Right kidney (tissue), 1 donor: ENCODE measurements around the gene LRRC59.
A peak's percentile ranks its signal among the peaks of the same experiment; 100 is the strongest.

Experiments used
- DNase-seq: peaks from one replicate; pipeline ENCODE4 v3.0.0-alpha.2; 2016

LRRC59 gene

DNA sequence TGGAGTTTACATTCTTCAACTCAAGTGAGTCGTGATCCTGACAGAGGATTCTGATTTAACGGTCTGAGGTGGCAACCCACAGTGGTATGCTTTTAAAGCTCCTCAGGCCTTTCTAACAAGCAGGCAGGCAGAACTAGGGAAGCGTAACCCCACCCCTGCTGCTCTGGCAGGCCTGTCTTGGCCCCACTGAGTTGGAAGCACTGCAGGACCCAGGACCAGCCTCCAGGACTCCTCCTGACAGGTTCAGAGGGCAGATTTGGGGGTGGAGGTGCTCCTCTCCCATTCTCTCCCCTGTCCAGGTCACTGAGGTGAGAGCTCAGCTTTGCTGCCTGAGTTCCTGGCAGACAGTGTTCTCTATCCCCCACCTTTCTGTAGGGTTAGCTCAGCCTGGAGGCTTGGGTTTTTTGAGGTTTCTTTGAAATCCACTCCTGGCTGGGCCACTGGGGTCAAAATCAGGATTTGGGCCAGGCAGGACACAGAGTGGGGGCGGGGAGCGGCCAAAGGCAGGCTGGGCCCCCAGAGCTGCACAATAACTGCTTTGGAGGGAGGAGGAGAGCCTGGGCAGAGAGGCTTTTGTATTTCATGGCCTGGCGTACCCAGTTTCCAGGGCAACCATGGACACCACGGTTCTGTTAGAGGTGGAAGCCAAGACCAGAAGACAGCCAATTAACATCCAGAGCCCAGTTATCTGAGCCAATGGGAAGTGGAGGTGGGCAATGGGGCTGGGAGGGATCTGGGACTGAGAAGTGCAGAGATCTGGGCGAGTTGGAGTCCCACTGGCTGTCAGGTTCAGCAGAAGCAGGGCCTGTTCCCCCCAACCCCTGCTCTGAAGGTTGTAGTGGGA lies 33.9 kb downstream of the LRRC59 start:
- DNase-seq, result no peak

DNA sequence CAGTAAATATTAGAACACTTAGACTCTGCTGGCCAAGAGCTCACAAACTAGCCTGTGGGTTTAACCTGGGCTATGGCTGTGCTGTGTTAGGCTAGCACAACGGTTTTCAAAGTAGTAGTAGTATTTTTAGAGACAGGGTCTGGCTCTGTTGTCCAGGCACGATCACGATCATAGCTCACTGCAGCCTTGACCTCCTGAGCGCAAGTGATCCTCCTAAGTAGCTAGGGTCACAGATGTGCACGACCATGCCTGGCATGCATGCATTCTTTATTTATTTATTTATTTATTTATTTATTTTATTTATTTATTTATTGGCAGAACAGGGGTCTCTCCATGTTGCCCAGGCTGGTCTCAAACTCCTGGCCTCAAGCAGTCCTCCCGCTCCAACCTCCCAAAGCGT lies 34.7 kb downstream of the LRRC59 start:
- no peak for DNase-seq

DNA sequence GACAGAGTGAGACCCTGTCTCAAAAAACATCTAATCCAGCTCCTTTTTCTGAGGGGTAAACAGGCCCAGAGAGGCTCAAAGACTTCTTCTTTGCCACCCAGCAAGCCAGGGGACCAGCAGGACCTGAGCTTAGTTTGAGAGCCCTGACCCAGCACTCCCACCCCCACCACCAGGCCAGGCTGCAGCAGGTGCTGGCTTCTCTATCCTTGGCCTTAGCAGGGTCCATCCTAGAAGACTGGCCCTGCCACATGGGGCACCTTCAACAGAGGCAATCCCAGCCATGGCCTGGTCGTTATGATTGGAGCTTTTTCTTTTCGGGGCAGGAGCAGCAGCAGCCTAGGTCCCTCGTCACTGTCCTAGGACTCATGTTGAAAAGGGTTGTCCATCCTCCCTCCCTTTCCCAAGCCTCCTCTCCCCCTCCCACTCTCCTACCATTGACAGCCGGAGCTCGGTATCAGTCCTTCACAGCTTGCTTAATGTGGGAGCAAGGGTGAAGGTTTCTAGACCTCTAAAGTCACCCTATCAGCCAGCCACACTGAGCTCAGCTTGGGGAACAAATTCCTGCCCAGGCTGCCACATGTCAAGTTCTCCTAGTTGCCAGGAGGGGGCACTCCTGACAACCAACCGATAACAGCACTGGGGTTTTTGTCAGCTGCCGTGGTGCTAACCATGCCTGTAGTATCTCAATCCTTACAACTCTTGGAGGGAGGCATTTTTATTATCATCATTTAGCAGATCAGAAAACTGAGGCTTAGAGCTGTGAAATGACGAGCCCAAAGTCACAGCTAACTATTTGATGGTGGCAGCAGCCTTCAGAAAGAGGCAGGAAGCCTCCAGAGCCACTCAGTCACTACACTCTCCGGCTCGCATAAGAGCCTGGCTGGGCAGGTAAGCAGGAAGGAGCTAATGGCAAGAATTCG lies 35.5 kb downstream of the LRRC59 start:
- peak; percentile 40 for DNase-seq

DNA sequence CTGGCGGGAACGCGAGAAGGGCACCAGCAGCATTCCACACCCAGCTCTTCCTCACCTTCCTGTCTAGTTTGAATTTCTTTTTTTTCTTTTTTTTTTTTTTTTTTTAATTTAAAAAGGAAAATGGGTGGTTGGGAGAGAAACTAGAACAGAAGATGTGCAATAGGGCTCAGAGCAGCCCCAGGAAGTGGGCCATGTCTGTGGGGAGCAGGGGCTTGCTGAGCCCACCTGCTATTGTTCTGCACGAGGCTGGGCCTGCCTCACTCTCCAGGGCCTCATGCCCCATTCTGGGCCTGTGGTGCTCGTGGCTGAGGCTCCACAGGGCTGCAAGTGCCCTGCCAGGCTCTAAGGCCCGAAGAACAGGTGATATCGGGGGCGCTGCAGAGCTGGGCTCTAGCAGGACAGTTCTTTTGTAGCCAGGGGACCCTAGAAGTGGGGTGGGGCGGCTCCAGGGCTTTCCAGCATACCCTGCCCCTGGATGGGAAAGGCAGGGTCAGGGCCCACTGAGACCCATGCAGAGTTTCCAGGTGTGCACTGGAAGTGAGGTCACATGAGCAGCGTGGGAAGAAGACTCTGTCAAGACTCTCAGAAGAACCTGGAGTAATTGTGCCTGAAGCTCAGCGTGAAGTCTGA lies 36.7 kb downstream of the LRRC59 start:
- DNase-seq, result no peak

- DNase-seq, result no peak
Observed at GRCh38 chr17:50359998-50360461, 37.3 kb downstream of the LRRC59 start.

GRCh38 chr17:50359005-50359699 lies 38.2 kb downstream of the LRRC59 start:
- DNase-seq, result no peak

- no peak for DNase-seq
Observed at GRCh38 chr17:50358177-50358576, 39.1 kb downstream of the LRRC59 start.

DNA sequence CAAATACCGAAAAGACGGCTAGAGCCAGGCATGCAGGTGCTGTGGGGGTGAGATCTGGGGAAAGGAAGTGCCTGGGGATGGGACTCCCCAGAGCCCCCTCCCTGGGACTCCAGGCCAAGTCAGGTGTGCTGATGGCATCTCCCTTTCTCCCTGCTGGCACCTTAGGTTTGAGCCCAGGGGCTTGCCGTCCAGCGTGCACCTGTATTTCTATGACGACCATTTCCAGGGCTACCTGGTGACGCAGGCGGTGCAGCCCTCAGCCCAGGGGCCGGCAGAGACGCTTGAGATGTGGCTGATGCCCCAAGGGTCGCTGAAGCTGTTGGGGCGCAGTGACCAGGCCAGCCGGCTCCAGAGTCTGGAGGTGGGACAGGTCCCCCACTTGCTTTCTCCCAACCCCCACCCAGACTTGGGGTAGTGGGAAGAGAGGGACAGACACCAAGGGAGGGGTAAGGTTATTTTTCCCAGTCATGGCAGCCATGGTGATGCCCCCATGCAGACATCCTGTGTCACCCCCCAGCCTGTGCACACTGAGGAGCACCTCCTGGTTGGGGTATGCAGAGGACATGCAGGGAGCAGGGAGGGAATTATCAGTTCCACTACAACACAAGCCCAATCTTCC lies 40.3 kb downstream of the LRRC59 start:
- DNase-seq, result no peak

DNA sequence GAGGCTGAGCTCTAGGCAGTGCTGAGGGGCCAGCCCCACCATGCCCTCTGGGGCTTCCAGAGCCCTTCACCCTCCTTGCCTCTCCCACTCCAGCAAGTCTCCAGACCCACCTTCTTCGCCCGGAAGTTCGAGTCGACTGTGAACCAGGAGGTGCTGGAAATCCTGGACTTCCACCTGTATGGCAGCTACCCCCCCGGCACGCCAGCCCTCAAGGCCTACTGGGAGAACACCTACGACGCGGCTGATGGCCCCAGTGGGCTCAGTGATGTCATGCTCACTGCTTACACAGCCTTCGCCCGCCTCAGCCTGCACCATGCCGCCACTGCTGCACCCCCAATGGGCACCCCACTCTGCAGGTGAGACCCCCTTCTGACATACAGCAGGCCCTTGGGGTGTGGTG lies 40.9 kb downstream of the LRRC59 start:
- no peak for DNase-seq

- DNase-seq, result no peak
Observed at GRCh38 chr17:50355701-50356341, 41.5 kb downstream of the LRRC59 start.

- DNase-seq, result no peak
Observed at GRCh38 chr17:50355336-50355700, 42.0 kb downstream of the LRRC59 start.

DNA sequence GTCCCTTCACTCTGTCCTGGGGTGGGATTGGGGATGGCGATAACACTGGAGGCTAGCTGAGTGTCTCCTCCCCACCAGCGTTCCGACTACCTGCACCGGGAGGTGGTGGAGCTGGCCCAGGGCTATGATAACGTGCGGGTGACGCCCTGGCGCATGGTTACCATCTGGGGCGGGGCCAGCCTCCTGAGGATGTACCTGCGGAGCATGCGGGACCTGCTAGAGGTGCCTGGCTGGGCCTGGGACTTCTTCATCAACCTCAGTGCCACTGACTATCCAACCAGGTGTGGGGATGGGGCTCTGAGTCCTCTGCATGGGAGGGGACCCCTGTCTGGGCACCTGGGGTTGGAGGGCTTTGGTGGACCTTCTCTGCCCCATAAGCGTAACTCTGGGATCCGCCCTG lies 42.5 kb downstream of the LRRC59 start:
- no peak for DNase-seq

DNA sequence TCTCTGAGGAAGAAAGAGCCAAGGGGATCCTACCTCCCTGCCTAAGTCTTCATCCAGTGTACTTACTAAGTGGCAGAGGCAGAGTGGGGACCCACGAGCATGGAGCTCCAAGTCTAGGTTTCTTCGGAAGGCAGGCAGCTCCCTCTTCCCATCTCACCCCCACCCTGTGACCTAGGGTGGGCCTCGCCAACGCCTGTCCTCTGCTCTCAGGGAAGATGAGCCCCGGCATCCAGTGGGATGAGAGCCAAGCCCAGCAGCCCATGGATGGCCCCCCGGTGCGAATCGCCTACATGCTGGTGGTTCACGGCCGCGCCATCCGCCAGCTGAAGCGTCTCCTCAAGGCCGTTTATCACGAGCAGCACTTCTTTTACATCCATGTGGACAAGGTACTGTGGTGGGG lies 43.1 kb downstream of the LRRC59 start:
- no peak for DNase-seq

DNA sequence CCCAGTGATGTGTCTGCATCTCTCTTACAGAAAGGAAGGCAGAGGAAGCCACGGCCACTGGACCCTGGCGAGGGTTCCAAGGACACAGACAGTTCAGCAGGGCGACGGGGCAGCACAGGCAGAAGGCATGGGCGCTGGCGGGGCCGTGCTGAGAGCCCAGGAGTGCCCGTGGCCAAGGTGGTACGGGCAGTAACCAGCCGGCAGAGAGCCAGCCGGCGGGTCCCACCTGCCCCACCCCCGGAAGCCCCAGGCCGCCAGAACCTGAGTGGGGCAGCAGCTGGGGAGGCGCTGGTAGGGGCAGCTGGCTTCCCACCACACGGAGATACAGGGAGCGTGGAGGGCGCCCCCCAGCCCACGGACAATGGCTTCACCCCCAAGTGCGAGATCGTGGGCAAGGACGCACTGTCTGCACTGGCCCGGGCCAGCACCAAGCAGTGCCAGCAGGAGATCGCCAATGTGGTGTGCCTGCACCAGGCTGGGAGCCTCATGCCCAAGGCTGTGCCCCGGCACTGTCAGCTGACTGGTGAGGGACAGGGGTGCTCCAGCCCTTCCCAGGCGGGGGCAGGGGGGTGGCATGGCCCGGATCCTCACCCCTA lies 43.6 kb downstream of the LRRC59 start:
- no peak for DNase-seq

DNA sequence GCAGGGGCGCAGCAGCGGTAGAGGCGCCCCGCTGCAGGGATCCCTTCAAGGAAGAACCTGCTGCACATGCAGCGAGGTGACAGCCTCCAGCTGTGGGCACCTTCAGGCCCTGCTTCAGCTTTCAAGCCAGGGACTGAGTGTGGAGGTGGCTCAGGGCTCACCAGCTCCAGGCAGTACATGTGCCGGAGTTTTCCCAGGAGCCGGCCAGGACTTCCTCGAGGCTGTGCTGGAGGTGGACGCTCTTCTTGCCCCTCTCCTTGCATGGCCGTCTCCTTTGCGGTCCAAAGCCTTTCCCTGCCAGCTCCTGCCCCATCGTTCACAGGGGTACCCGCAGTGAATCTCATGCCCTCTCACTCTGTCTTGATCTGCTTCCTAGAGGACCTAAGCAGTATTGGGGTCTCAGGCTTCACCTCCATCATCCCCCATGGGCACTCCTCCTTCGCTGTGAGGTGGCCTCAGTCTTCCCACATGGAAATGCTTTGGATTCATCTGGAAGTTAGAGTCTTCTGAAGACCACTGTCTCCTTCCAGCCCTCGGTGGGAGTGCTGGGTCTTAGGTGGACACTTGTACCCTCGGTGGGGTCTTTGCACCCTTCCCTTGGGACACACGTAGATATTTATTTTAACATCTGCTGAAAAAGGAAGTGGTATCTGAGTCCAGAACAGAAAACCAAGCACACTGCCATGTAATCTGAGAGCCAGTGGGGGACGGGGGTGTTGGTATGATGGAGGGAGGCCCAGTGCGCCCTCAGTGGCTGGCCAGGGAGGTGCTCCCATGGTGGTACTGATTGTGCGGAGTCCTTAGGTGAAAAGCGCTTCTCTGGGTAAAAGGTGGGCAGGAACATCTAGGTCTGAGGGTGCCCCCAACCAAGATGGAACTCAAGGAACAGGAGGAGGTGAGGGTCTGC lies 44.4 kb downstream of the LRRC59 start:
- no peak for DNase-seq

DNA sequence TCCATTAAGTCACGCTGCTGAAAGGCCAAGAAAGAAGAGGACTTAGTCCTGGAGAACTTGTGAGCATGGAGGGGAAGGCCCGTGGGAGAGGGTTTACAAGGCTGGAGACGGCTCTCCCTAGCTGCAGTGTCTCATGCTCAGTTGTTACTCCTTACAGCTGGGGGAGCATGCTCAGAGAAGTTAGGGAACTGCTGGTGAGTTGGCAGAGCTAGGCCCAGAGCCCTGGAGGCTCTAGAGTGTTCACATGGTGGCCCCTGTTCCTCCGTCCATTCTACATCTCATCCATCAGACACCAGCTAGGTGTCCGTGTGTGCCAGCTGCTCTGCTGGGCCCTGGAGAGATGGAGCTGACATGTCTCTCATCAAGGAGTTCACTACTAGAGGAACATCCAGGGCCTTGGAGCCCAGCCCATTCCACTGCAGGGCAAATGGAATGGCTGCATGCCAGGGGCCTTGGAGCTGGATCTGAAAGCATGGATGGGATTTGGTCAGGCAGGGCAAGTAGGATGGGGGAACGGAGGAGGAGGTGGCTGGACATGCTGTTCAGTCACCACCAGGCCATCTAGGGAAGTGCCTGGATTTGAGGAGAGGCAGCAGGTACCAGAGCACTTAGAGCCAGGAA lies 45.1 kb downstream of the LRRC59 start:
- DNase-seq, result no peak

GRCh38 chr17:50350733-50351132 lies 46.6 kb downstream of the LRRC59 start:
- DNase-seq, result no peak

DNA sequence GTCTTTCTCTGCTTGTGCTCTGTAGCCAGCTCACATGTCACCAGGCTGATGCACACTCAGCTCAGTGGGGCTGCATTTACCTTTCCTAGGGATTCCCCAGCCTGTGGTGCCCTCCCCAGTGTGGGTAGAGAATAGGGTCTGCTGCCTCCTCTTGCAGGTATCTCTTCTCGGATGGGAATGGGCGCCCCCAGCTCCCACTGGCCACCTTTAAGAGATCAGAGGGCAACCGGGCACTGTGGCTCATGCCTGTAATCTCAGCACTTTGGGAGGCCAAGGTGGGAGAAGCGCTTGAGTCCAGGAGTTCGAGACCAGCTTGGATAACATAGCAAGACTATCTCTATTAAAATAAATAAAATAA lies 48.1 kb downstream of the LRRC59 start:
- DNase-seq, result no peak

GRCh38 chr17:50348522-50349242 lies 48.6 kb downstream of the LRRC59 start:
- no peak for DNase-seq
